Measurements from ENCODE around the gene BPHL. TPM values are rescaled to one million over a fixed set of nuclear protein-coding genes. Genes with fewer than 3 reads are reported as not detected.

Gene BPHL
- polyA plus RNA-seq, 1 donor from 2014 or later, result 74.9 TPM

DNA sequence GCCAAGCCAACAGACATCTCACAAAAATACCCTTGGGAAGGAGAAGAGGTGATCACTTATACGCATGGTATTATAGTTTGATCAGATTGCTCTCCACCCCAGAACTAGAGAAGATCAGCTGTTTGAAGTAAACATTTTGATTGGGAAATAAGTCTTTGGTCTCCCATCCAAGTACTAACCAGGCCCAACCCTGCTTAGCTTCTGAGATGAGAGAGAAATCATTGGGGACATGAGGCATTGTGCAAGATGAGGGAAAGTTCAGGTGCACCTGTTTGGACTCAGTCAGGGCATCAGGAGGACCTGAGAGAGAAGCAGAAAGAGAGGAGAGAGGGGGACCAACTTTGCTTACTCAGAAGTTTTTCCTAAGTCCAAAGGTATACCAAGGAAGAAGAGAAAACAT, 38.8 kb upstream of the BPHL start:
- H3K79me2 ChIP-seq (replicated peaks; ENCODE audit: insufficient read depth, low read length), result no peaks in the 10 kb centered on the region
- no peak overlapping the region for H3K4me3 ChIP-seq (ENCODE audit: low read length)
- H3K9me3 ChIP-seq (ENCODE audit: low read length), result no peaks in the 10 kb centered on the region
- H2AFZ ChIP-seq (ENCODE audit: low read depth, low read length), result no peak overlapping the region
- H3K36me3 ChIP-seq (ENCODE audit: insufficient read depth, low read length), result peaks cover 13% of the 10 kb centered on the region
- H3K27me3 ChIP-seq (ENCODE audit: insufficient read depth, low read depth, low read length), result no peaks in the 10 kb centered on the region
- no peaks in the 10 kb centered on the region for H3F3A ChIP-seq (ENCODE audit: insufficient read depth, low read length, poor library complexity, severe bottlenecking)
- no peak overlapping the region for H3K27ac ChIP-seq (ENCODE audit: low read length)
- no peak overlapping the region for H3K4me2 ChIP-seq (ENCODE audit: low read length)
- TF ChIP-seq POLR2AphosphoS5 (IDR thresholded peaks at IDR 0.05) (no peak), EP300 (conservative IDR thresholded peaks at IDR 0.05; ENCODE audit: poor library complexity, severe bottlenecking) (no peak), MXI1 (conservative IDR thresholded peaks at IDR 0.05; ENCODE audit: poor library complexity, severe bottlenecking) (no peak), SMC3 (conservative IDR thresholded peaks at IDR 0.05; ENCODE audit: poor library complexity) (no peak), TAF1 (IDR thresholded peaks at IDR 0.05; ENCODE audit: low read depth) (no peak), RAD21 (conservative IDR thresholded peaks at IDR 0.05) (no peak), EZH2 (IDR thresholded peaks at IDR 0.05; ENCODE audit: borderline replicate concordance, insufficient read depth, low read length, poor library complexity, severe bottlenecking) (no peak)
- TF ChIP-seq, protein P1, sequence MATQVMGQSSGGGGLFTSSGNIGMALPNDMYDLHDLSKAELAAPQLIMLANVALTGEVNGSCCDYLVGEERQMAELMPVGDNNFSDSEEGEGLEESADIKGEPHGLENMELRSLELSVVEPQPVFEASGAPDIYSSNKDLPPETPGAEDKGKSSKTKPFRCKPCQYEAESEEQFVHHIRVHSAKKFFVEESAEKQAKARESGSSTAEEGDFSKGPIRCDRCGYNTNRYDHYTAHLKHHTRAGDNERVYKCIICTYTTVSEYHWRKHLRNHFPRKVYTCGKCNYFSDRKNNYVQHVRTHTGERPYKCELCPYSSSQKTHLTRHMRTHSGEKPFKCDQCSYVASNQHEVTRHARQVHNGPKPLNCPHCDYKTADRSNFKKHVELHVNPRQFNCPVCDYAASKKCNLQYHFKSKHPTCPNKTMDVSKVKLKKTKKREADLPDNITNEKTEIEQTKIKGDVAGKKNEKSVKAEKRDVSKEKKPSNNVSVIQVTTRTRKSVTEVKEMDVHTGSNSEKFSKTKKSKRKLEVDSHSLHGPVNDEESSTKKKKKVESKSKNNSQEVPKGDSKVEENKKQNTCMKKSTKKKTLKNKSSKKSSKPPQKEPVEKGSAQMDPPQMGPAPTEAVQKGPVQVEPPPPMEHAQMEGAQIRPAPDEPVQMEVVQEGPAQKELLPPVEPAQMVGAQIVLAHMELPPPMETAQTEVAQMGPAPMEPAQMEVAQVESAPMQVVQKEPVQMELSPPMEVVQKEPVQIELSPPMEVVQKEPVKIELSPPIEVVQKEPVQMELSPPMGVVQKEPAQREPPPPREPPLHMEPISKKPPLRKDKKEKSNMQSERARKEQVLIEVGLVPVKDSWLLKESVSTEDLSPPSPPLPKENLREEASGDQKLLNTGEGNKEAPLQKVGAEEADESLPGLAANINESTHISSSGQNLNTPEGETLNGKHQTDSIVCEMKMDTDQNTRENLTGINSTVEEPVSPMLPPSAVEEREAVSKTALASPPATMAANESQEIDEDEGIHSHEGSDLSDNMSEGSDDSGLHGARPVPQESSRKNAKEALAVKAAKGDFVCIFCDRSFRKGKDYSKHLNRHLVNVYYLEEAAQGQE (IDR thresholded peaks at IDR 0.05; ENCODE audit: borderline replicate concordance), result no peak
- TF ChIP-seq, protein P2, sequence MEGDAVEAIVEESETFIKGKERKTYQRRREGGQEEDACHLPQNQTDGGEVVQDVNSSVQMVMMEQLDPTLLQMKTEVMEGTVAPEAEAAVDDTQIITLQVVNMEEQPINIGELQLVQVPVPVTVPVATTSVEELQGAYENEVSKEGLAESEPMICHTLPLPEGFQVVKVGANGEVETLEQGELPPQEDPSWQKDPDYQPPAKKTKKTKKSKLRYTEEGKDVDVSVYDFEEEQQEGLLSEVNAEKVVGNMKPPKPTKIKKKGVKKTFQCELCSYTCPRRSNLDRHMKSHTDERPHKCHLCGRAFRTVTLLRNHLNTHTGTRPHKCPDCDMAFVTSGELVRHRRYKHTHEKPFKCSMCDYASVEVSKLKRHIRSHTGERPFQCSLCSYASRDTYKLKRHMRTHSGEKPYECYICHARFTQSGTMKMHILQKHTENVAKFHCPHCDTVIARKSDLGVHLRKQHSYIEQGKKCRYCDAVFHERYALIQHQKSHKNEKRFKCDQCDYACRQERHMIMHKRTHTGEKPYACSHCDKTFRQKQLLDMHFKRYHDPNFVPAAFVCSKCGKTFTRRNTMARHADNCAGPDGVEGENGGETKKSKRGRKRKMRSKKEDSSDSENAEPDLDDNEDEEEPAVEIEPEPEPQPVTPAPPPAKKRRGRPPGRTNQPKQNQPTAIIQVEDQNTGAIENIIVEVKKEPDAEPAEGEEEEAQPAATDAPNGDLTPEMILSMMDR (IDR thresholded peaks at IDR 0.05; ENCODE audit: poor library complexity, severe bottlenecking), result no peak
- H3K9ac ChIP-seq (ENCODE audit: low read length), result no peak overlapping the region
- no peaks in the 10 kb centered on the region for H3K9me2 ChIP-seq (ENCODE audit: insufficient read depth, low read length)
- no peaks in the 10 kb centered on the region for H4K20me1 ChIP-seq (ENCODE audit: insufficient read depth)

DNA sequence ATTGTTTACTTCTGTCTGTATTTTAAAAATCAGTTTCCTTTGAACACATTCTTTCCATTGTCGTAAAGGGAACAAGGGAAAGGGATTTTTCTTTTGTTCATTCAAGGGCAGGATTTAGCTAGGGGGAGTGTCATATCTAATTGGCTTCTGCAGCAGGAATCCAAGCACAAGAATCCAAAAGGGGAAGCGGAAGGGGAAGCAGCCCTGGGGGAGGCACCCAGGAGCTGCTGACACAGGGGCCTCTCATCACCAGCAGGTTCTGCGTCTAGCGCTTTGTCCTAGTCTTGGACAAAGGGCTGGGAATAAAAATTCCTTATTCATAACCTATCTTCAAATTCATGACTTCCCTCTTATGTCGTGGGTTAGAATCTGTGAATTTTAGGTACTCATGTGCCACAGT, 36.6 kb upstream of the BPHL start:
- Histone ChIP-seq H2AFZ (ENCODE audit: low read depth, low read length) (no peak overlapping the region), H3K9me2 (ENCODE audit: insufficient read depth, low read length) (no peaks in the 10 kb centered on the region), H3K4me2 (ENCODE audit: low read length) (no peak overlapping the region), H3K36me3 (ENCODE audit: insufficient read depth, low read length) (peaks cover 13% of the 10 kb centered on the region), H3K9me3 (ENCODE audit: low read length) (no peaks in the 10 kb centered on the region), H3K27ac (ENCODE audit: low read length) (no peak overlapping the region), H3K4me3 (ENCODE audit: low read length) (no peak overlapping the region), H3K27me3 (ENCODE audit: insufficient read depth, low read depth, low read length) (no peaks in the 10 kb centered on the region), H3F3A (ENCODE audit: insufficient read depth, low read length, poor library complexity, severe bottlenecking) (no peaks in the 10 kb centered on the region), H3K9ac (ENCODE audit: low read length) (no peak overlapping the region), H3K79me2 (replicated peaks; ENCODE audit: insufficient read depth, low read length) (no peaks in the 10 kb centered on the region), H4K20me1 (ENCODE audit: insufficient read depth) (no peaks in the 10 kb centered on the region)
- no peak for TF ChIP-seq EP300 (conservative IDR thresholded peaks at IDR 0.05; ENCODE audit: poor library complexity, severe bottlenecking)

DNA sequence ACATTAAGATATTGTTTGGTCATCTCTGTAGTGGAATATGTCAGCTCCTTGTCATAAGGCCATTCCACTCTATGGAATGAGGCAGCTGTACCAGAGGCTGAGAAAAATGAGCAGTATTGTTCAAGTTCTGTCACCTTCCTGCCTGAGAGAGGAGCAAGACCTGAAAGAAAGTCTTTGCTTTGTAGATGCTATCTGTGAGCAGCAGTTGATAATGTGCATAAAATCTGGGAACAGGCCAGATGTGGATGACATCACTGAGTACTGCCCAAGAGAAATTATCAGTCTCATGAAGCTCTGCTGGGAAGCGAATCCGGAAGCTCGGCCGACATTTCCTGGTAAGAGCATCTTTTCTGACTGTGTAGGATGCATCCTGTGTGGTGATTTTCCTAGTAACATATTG, 33.4 kb upstream of the BPHL start:
- Histone ChIP-seq H3K27ac (ENCODE audit: low read length) (no peak overlapping the region), H3K27me3 (ENCODE audit: insufficient read depth, low read depth, low read length) (no peaks in the 10 kb centered on the region), H2AFZ (ENCODE audit: low read depth, low read length) (no peak overlapping the region), H3K9me3 (ENCODE audit: low read length) (no peaks in the 10 kb centered on the region), H3K9ac (ENCODE audit: low read length) (no peak overlapping the region), H3K79me2 (replicated peaks; ENCODE audit: insufficient read depth, low read length) (no peaks in the 10 kb centered on the region), H3K36me3 (ENCODE audit: insufficient read depth, low read length) (peaks cover 5% of the 10 kb centered on the region), H3K4me3 (ENCODE audit: low read length) (no peak overlapping the region), H3F3A (ENCODE audit: insufficient read depth, low read length, poor library complexity, severe bottlenecking) (no peaks in the 10 kb centered on the region), H3K4me2 (ENCODE audit: low read length) (no peak overlapping the region), H3K9me2 (ENCODE audit: insufficient read depth, low read length) (no peaks in the 10 kb centered on the region), H4K20me1 (ENCODE audit: insufficient read depth) (no peaks in the 10 kb centered on the region)
- TF ChIP-seq EP300 (conservative IDR thresholded peaks at IDR 0.05; ENCODE audit: poor library complexity, severe bottlenecking) (no peak), MXI1 (conservative IDR thresholded peaks at IDR 0.05; ENCODE audit: poor library complexity, severe bottlenecking) (no peak), EZH2 (IDR thresholded peaks at IDR 0.05; ENCODE audit: borderline replicate concordance, insufficient read depth, low read length, poor library complexity, severe bottlenecking) (no peak), POLR2AphosphoS5 (IDR thresholded peaks at IDR 0.05) (no peak), SMC3 (conservative IDR thresholded peaks at IDR 0.05; ENCODE audit: poor library complexity) (no peak), RAD21 (conservative IDR thresholded peaks at IDR 0.05) (no peak), TAF1 (IDR thresholded peaks at IDR 0.05; ENCODE audit: low read depth) (no peak)
- TF ChIP-seq, protein P2 (IDR thresholded peaks at IDR 0.05; ENCODE audit: poor library complexity, severe bottlenecking), result no peak
- TF ChIP-seq, protein P1 (IDR thresholded peaks at IDR 0.05; ENCODE audit: borderline replicate concordance), result no peak
